Muscle layer of duodenum (tissue), 2 donors: ENCODE results near the gene NGF.

ENCODE experiments used
- H3K27ac ChIP-seq: one replicate; pipeline ENCODE4 v1.7.0; 2013; ENCODE audit warnings: mild to moderate bottlenecking, low read length
- H3K27me3 ChIP-seq: one replicate; pipeline ENCODE4 v1.7.0; 2013; ENCODE audit warnings: low read depth, mild to moderate bottlenecking, control low read depth, low read length
- H3K36me3 ChIP-seq, 2 donors: one replicate each; pipeline ENCODE4 v1.7.0; 2013; ENCODE audit warnings: low read length in 2 of 2, control low read depth in 1 of 2, mild to moderate bottlenecking in 1 of 2; ENCODE audit not compliant: insufficient read depth in 2 of 2, control insufficient read depth in 1 of 2
- H3K4me1 ChIP-seq, 2 donors: one replicate each; pipeline ENCODE4 v1.7.0; 2013; ENCODE audit warnings: low read length in 2 of 2, mild to moderate bottlenecking in 2 of 2, control low read depth in 1 of 2, moderate library complexity in 1 of 2; ENCODE audit not compliant: insufficient read depth in 2 of 2, control insufficient read depth in 1 of 2
- H3K4me3 ChIP-seq, 2 donors: one replicate each; pipeline ENCODE4 v1.7.0; 2013; ENCODE audit warnings: low read length in 2 of 2, low read depth in 1 of 2, mild to moderate bottlenecking in 1 of 2
- H3K9me3 ChIP-seq, 2 donors: one replicate each; pipeline ENCODE4 v1.7.0; 2013; ENCODE audit warnings: low read length in 2 of 2, control low read depth in 1 of 2, mild to moderate bottlenecking in 1 of 2; ENCODE audit not compliant: control insufficient read depth in 1 of 2
- donor health status: healthy.

NGF gene

DNA sequence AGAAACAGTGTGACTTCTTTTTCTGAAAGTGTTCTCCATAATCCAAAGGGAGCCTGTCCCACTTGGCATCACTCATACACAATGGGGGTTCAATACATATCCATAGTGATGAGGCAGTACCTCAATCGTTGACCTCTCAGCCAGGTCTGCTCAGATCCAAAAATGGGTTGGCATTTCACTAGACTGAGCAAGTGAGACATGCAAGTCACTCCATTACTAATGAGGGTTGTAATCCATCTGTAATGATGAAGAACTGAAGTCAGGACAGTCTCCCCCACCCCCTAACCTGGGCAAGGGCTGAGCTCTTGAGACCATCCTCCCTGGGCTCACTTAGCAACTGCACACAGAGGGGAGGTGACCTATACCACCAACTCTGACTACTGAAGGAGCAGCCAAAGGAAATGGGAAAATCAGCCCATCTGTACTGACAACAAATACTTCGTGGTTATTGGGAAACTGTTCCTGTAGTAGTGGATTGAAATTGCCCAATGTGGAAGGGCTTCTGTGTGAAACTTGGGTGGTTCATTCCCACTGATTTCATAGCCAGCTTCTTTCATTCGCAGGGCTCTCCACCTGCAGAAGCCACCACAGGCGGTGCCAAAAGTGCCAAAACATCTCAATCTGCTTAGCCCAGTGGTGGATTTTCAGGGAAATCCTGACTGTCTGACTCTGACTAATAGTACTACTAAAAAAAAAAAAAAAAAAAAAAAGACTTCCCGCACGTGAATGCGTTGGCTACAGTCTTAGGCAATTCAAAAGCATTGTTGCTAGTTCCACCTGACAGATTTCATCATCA lies 5.0 kb downstream of the NGF start:
- Histone ChIP-seq H3K36me3 (no peaks in the 10 kb centered on the region), H3K27me3 (no peaks in the 10 kb centered on the region), H3K4me3 (no peak overlapping the region), H3K4me1 (peaks cover 0 to 13% of the 10 kb centered on the region in 2 donors), H3K9me3 (no peaks in the 10 kb centered on the region), H3K27ac (no peak overlapping the region)

DNA sequence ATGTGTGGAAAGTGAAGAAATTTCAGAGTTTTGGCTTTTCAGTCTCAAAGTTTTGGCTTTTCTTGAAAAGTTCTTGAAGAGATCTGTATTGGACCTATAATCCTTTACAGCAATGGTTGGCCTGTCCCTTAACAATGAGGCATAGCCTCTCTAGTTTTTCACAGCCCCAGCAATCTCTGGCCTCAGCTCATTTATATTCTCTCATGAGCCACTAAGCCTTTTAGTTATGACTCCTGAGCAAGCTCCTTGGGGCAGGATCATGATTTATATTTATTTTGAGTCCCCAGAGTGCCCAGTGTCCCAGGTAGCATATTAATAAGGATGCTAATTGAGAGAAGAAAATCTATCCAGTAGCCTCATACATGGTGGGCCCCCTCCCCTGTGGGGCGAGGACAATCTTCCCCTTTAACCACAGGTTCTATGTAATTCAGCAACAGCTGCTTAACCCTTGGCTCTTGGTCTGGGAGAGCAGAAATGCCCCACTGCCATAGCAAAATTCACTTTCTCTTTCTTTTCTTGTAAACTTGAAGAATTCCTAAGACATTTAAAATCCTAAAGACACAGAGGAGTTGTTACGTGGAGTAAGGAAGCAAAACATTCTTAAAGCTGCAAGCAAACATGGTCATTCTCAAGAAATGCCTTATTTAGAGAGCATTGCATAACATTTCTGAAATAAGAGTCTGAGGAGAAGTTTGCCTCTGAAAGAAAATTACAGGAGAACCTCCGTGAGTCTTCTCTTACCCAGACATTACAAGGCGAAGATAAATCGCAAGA lies 6.3 kb downstream of the NGF start:
- peak overlapping the region; percentile 10 for H3K27ac ChIP-seq
- H3K4me3 ChIP-seq: no peak overlapping the region

GRCh38 chr1:115330480-115331013 lies 7.5 kb downstream of the NGF start:
- no peak overlapping the region for H3K4me3 ChIP-seq
- H3K36me3 ChIP-seq: no peaks in the 10 kb centered on the region
- H3K27me3 ChIP-seq: no peaks in the 10 kb centered on the region
- no peaks in the 10 kb centered on the region for H3K9me3 ChIP-seq
- no peak overlapping the region for H3K27ac ChIP-seq
- peaks cover 0 to 5% of the 10 kb centered on the region in 2 donors for H3K4me1 ChIP-seq

More for the DNA sequence above, 6.3 kb downstream of the NGF start:
- Histone ChIP-seq H3K36me3 (no peaks in the 10 kb centered on the region), H3K27me3 (no peaks in the 10 kb centered on the region), H3K9me3 (no peaks in the 10 kb centered on the region), H3K4me1 (peaks cover 0 to 5% of the 10 kb centered on the region in 2 donors)

DNA sequence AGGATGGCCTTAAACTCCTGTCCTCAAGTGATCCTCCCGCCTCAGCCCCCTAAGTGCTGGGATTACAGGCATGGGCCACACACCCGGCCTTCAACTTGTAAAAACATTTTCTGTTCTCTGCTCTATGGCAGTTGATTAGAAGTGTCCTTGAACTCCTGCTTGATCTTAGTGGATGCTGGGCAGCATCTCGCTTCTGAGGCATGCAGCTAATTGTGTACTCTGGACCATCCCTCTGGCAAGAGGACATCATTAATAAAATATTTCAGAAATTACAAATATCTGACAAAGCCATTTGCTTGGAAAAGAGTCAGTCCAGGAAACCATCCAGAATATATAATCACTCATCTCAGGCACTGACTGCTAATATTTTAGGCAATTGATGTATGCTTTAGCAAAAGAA lies 8.1 kb downstream of the NGF start:
- no peak overlapping the region for H3K27ac ChIP-seq
- peaks cover 0 to 5% of the 10 kb centered on the region in 2 donors for H3K4me1 ChIP-seq
- H3K36me3 ChIP-seq: no peaks in the 10 kb centered on the region
- H3K9me3 ChIP-seq: no peaks in the 10 kb centered on the region
- H3K4me3 ChIP-seq: no peak overlapping the region
- no peaks in the 10 kb centered on the region for H3K27me3 ChIP-seq

GRCh38 chr1:115327270-115327669 lies 10.8 kb downstream of the NGF start:
- H3K4me1 ChIP-seq: peaks cover 0 to 10% of the 10 kb centered on the region in 2 donors
- H3K27me3 ChIP-seq: no peaks in the 10 kb centered on the region
- H3K9me3 ChIP-seq: no peaks in the 10 kb centered on the region
- H3K36me3 ChIP-seq: no peaks in the 10 kb centered on the region
- H3K4me3 ChIP-seq: no peak overlapping the region
- no peak overlapping the region for H3K27ac ChIP-seq

- H3K36me3 ChIP-seq: no peaks in the 10 kb centered on the region
- no peaks in the 10 kb centered on the region for H3K9me3 ChIP-seq
- H3K4me1 ChIP-seq: peaks cover 0 to 10% of the 10 kb centered on the region in 2 donors
- H3K27me3 ChIP-seq: no peaks in the 10 kb centered on the region
- H3K27ac ChIP-seq: no peak overlapping the region
- H3K4me3 ChIP-seq: no peak overlapping the region
These were observed 11.6 kb downstream of the NGF start for GRCh38 chr1:115326419-115326818.

DNA sequence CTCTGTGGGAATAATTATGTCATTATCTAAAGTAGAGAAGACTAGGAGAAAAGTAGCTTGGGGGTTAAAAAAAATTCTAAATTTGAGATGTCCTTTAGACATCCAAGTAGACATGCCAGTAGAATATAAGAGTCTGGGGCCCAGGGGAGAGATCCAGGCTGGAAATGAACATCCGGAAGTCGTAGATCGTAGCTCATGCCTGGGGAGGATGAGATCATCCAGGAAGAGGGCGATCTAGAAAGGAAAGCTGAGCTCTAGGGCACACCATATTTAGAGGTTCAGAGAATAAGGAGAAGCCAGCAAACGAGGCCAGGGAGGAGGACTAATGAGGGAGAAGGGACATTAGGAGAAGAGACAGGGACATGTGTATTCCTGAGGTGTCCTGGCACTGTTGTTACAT lies 12.2 kb downstream of the NGF start:
- no peak overlapping the region for H3K27ac ChIP-seq

DNA sequence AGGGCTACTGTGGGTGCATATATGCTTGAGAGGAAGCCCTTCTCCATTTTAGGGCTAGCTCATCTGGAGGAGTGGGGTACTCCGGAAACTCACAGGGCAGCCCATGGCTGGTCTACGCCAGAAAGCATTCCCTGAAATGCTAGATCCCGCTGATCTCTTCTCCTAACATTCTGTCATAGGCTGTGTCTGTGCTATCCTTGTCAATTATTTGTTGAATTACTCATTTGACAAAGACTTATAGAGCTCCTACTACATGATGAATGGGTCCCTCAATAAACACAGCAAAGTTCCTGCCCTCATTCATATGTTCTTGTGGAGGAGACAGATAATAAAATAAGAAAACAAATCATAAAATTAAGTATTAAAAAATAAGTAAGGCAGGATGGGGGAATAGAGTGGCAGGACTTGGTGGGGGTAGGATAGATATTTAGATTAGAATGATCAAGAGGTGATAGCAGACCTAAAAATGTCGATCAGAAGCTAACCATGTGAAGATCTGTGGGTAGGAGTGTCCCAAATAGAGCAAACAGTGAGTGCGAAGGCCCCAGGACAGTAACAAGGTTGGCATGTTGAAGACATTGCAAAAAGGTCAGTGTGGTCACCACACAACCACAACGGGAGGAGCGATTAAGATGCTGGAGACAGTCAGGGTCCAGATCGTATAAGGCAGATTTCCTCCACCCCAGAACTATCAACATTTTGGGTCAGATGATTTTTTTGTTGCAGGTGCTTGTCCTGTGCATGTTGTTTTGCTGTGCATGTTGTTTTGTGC lies 13.2 kb downstream of the NGF start:
- H3K4me1 ChIP-seq: peaks cover 0 to 5% of the 10 kb centered on the region in 2 donors
- no peaks in the 10 kb centered on the region for H3K36me3 ChIP-seq
- no peak overlapping the region for H3K4me3 ChIP-seq
- no peaks in the 10 kb centered on the region for H3K9me3 ChIP-seq
- H3K27ac ChIP-seq: no peak overlapping the region
- no peaks in the 10 kb centered on the region for H3K27me3 ChIP-seq

More for the DNA sequence above, 12.2 kb downstream of the NGF start:
- H3K36me3 ChIP-seq: no peaks in the 10 kb centered on the region
- no peaks in the 10 kb centered on the region for H3K27me3 ChIP-seq
- peaks cover 0 to 9% of the 10 kb centered on the region in 2 donors for H3K4me1 ChIP-seq
- no peak overlapping the region for H3K4me3 ChIP-seq
- no peaks in the 10 kb centered on the region for H3K9me3 ChIP-seq

DNA sequence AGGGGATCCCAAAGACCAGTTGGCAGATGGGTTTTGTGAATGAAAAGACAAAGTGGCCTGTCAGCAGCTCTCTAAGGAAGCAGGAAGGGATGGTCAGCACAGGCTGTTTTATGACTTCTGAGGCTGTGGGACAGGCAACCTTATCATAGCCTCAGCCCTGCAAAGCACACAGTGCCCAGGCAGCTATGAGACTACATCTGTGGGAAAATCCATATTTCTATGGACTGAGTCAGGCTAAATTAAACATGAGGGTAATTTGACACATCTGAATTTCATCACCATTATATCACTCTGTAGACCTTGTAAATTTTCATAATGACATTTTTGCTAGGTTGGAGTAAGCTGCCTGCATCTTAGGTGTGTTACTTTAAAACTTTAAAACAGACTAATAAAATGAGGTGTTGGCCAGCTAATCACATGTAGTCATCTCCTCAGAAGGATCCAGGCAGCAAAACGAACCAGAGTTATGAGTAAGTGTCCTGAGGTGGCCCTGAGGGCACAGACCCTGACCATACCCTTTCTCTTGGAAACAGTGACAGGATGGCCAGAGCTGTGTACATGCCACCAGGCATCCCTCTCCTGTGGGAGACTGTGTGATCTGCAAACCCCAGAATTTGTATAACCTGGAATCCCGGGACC lies 14.6 kb downstream of the NGF start:
- no peaks in the 10 kb centered on the region for H3K36me3 ChIP-seq
- no peak overlapping the region for H3K27ac ChIP-seq
- H3K4me1 ChIP-seq: peaks cover 0 to 5% of the 10 kb centered on the region in 2 donors
- no peak overlapping the region for H3K4me3 ChIP-seq
- no peaks in the 10 kb centered on the region for H3K9me3 ChIP-seq
- no peaks in the 10 kb centered on the region for H3K27me3 ChIP-seq

GRCh38 chr1:115322631-115323030 lies 15.4 kb downstream of the NGF start:
- Histone ChIP-seq H3K27me3 (no peaks in the 10 kb centered on the region), H3K27ac (no peak overlapping the region), H3K4me1 (peaks cover 0 to 5% of the 10 kb centered on the region in 2 donors), H3K4me3 (no peak overlapping the region), H3K9me3 (no peaks in the 10 kb centered on the region), H3K36me3 (no peaks in the 10 kb centered on the region)
